Thymus (tissue), 11 donors: ENCODE results near the gene MCC. TPM values are rescaled to one million over a fixed set of nuclear protein-coding genes. Genes with fewer than 3 reads are reported as not detected.

Experiments
- DNase-seq, 9 donors: peaks; one replicate each; pipeline ENCODE4 v3.0.0-alpha.2; 2013; ENCODE audit warnings: low spot score in 9 of 9, low read depth in 6 of 9, missing footprints in 1 of 9
- H3K27ac ChIP-seq, 2 donors: one replicate each; pipeline ENCODE4 v1.5.1; 2013; ENCODE audit warnings: control low read depth in 1 of 2, low read depth in 1 of 2, low read length in 1 of 2, mild to moderate bottlenecking in 1 of 2, moderate library complexity in 1 of 2
- H3K27me3 ChIP-seq, 2 donors: one replicate each; pipeline ENCODE4 v1.5.1; 2013; ENCODE audit warnings: low read length in 1 of 2; ENCODE audit not compliant: control insufficient read depth in 2 of 2, insufficient read depth in 1 of 2
- H3K36me3 ChIP-seq, 2 donors: one replicate each; pipeline ENCODE4 v1.5.1; 2013; ENCODE audit warnings: low read length in 1 of 2, mild to moderate bottlenecking in 1 of 2, moderate library complexity in 1 of 2; ENCODE audit not compliant: control insufficient read depth in 2 of 2, insufficient read depth in 2 of 2
- H3K4me1 ChIP-seq, 2 donors: one replicate each; pipeline ENCODE4 v1.5.1; 2013; ENCODE audit warnings: low read length in 2 of 2; ENCODE audit not compliant: control insufficient read depth in 2 of 2, insufficient read depth in 2 of 2
- H3K4me3 ChIP-seq, 2 donors: one replicate each; pipeline ENCODE4 v1.5.1; 2013; ENCODE audit warnings: low read length in 2 of 2, control low read depth in 1 of 2, mild to moderate bottlenecking in 1 of 2
- H3K9me3 ChIP-seq, 2 donors: one replicate each; pipeline ENCODE4 v1.5.1; 2013; ENCODE audit warnings: low read length in 1 of 2, mild to moderate bottlenecking in 1 of 2; ENCODE audit not compliant: control insufficient read depth in 2 of 2, insufficient read depth in 1 of 2
- WGBS: extraction: QIAGEN DNeasy Blood & Tissue Kit; methylation state at CpG from one replicate; pipeline ENCODE4 v1.1.7; 2013; 5-methylcytosine and 5-hydroxymethylcytosine counted together
- polyA plus RNA-seq: library from polyadenylated mRNA; stranded (reverse); fragments of 200-250 nt; gene quantifications from one replicate; pipeline ENCODE4 v1.2.3, GENCODE V29; 2013
- total RNA-seq: library from RNA; stranded (reverse); fragments of 120-200 nt; gene quantifications from one replicate; pipeline ENCODE4 v1.2.4, GENCODE V29; 2013
- donor health status: healthy.

Gene MCC
- total and polyA plus RNA-seq, 2 donors: 5.1 to 7.0 TPM

- Histone ChIP-seq H3K4me3 (no peak overlapping the region), H3K36me3 (no peaks in the 10 kb centered on the region), H3K9me3 (no peaks in the 10 kb centered on the region), H3K27ac (no peak overlapping the region), H3K27me3 (peaks cover 0 to 5% of the 10 kb centered on the region in 2 donors), H3K4me1 (no peaks in the 10 kb centered on the region)
- no peak for DNase-seq
- 86% methylated on average over 7 of the region's 7 CpGs for WGBS
Measured at GRCh38 chr5:113166852-113167366, 321.3 kb downstream of the MCC start.

GRCh38 chr5:113166261-113166660 lies 322.0 kb downstream of the MCC start:
- H3K4me1 ChIP-seq: no peaks in the 10 kb centered on the region
- no peaks in the 10 kb centered on the region for H3K9me3 ChIP-seq
- WGBS: 96% methylated on average over 4 of the region's 4 CpGs
- H3K4me3 ChIP-seq: no peak overlapping the region
- no peak overlapping the region for H3K27ac ChIP-seq
- peaks cover 0 to 3% of the 10 kb centered on the region in 2 donors for H3K27me3 ChIP-seq
- no peak for DNase-seq
- no peaks in the 10 kb centered on the region for H3K36me3 ChIP-seq

GRCh38 chr5:113164021-113164420 lies 324.2 kb downstream of the MCC start:
- Histone ChIP-seq H3K4me3 (no peak overlapping the region), H3K27ac (no peak overlapping the region), H3K9me3 (no peaks in the 10 kb centered on the region), H3K36me3 (no peaks in the 10 kb centered on the region), H3K27me3 (peaks cover 0 to 3% of the 10 kb centered on the region in 2 donors), H3K4me1 (no peaks in the 10 kb centered on the region)
- no peak for DNase-seq
- WGBS: 94% methylated on average over 1 of the region's 1 CpG

- Histone ChIP-seq H3K27ac (no peak overlapping the region), H3K27me3 (peaks cover 0 to 3% of the 10 kb centered on the region in 2 donors), H3K9me3 (no peaks in the 10 kb centered on the region), H3K4me1 (no peaks in the 10 kb centered on the region), H3K36me3 (no peaks in the 10 kb centered on the region), H3K4me3 (no peak overlapping the region)
- no peak for DNase-seq
- 98% methylated on average over 2 of the region's 2 CpGs for WGBS
Measured at GRCh38 chr5:113163328-113163727, 324.9 kb downstream of the MCC start.

GRCh38 chr5:113162770-113163169 lies 325.5 kb downstream of the MCC start:
- H3K36me3 ChIP-seq: no peaks in the 10 kb centered on the region
- H3K9me3 ChIP-seq: no peaks in the 10 kb centered on the region
- DNase-seq: no peak
- no peak overlapping the region for H3K4me3 ChIP-seq
- no peak overlapping the region for H3K27ac ChIP-seq
- H3K27me3 ChIP-seq: peaks cover 0 to 3% of the 10 kb centered on the region in 2 donors
- 82% methylated on average over 3 of the region's 3 CpGs for WGBS
- H3K4me1 ChIP-seq: no peaks in the 10 kb centered on the region

GRCh38 chr5:113162208-113162607 lies 326.0 kb downstream of the MCC start:
- no peak overlapping the region for H3K4me3 ChIP-seq
- no peak overlapping the region for H3K27ac ChIP-seq
- H3K27me3 ChIP-seq: peaks cover 0 to 3% of the 10 kb centered on the region in 2 donors
- DNase-seq: no peak
- 60% methylated on average over 3 of the region's 3 CpGs for WGBS
- H3K9me3 ChIP-seq: no peaks in the 10 kb centered on the region
- H3K36me3 ChIP-seq: no peaks in the 10 kb centered on the region
- H3K4me1 ChIP-seq: no peaks in the 10 kb centered on the region

GRCh38 chr5:113161806-113162205 lies 326.4 kb downstream of the MCC start:
- H3K27me3 ChIP-seq: peaks cover 0 to 3% of the 10 kb centered on the region in 2 donors
- no peaks in the 10 kb centered on the region for H3K36me3 ChIP-seq
- WGBS: 89% methylated on average over 6 of the region's 6 CpGs
- H3K4me3 ChIP-seq: no peak overlapping the region
- no peaks in the 10 kb centered on the region for H3K9me3 ChIP-seq
- no peak for DNase-seq
- H3K4me1 ChIP-seq: no peaks in the 10 kb centered on the region
- H3K27ac ChIP-seq: no peak overlapping the region

- no peaks in the 10 kb centered on the region for H3K36me3 ChIP-seq
- H3K9me3 ChIP-seq: no peaks in the 10 kb centered on the region
- 94% methylated on average over 4 of the region's 4 CpGs for WGBS
- H3K27ac ChIP-seq: no peak overlapping the region
- no peak for DNase-seq
- H3K4me1 ChIP-seq: no peaks in the 10 kb centered on the region
- peaks cover 0 to 2% of the 10 kb centered on the region in 2 donors for H3K27me3 ChIP-seq
- H3K4me3 ChIP-seq: no peak overlapping the region
Measured at GRCh38 chr5:113157886-113158285, 330.4 kb downstream of the MCC start.

- WGBS: 89% methylated on average over 5 of the region's 5 CpGs
- DNase-seq: no peak
- H3K4me3 ChIP-seq: no peak overlapping the region
- H3K27me3 ChIP-seq: peaks cover 0 to 2% of the 10 kb centered on the region in 2 donors
- no peaks in the 10 kb centered on the region for H3K36me3 ChIP-seq
- no peaks in the 10 kb centered on the region for H3K4me1 ChIP-seq
- H3K9me3 ChIP-seq: no peaks in the 10 kb centered on the region
- no peak overlapping the region for H3K27ac ChIP-seq
Measured at GRCh38 chr5:113156271-113156877, 331.9 kb downstream of the MCC start.
